HAP-1 (cell line): ENCODE data around the gene IGLON5.

Experiments
- DNase-seq, 2 experiments: peaks; one replicate each; pipeline ENCODE4 v3.0.0-alpha.2; 2016 to 2020; ENCODE audit warnings: low spot score in 2 of 2
- H3K27me3 ChIP-seq: fragments of 250-450 bp; sonication (Bioruptor Pico); 2 replicates; pipeline ENCODE4 v1.5.1; 2020; ENCODE audit warnings: low read depth, mild to moderate bottlenecking, moderate library complexity
- H3K36me3 ChIP-seq: fragments of 250-450 bp; sonication (Bioruptor Pico); replicated peaks from 2 replicates; pipeline ENCODE4 v1.5.1; 2020; ENCODE audit warnings: mild to moderate bottlenecking
- H3K4me1 ChIP-seq: fragments of 250-450 bp; sonication (Bioruptor Pico); 2 replicates; pipeline ENCODE4 v1.5.1; 2020; ENCODE audit warnings: mild to moderate bottlenecking
- H3K4me3 ChIP-seq: fragments of 250-450 bp; sonication (Bioruptor Pico); 2 replicates; pipeline ENCODE4 v1.5.1; 2020; ENCODE audit warnings: mild to moderate bottlenecking, moderate library complexity
- H3K9me3 ChIP-seq: fragments of 250-450 bp; sonication (Bioruptor Pico); 2 replicates; pipeline ENCODE4 v1.5.1; 2020; ENCODE audit warnings: mild to moderate bottlenecking, moderate library complexity
- in situ Hi-C: fragments of 300-500 bp; cut with MboI; formaldehyde crosslinking; loops from 3 replicates; pipeline ENCODE4 v1.14.3; 2020; ENCODE audit warnings: low sequenced_read_pairs, inconsistent platforms, mixed read lengths

The IGLON5 gene

GRCh38 chr19:51295382-51296126 lies 15.9 kb upstream of the IGLON5 start:
- in situ Hi-C loops, result no loop called here
- no peak for DNase-seq
- no peaks in the 10 kb centered on the region for H3K4me1 ChIP-seq
- H3K36me3 ChIP-seq, result no peaks in the 10 kb centered on the region
- no peaks in the 10 kb centered on the region for H3K27me3 ChIP-seq
- H3K9me3 ChIP-seq, result no peaks in the 10 kb centered on the region
- no peak overlapping the region for H3K4me3 ChIP-seq

GRCh38 chr19:51296336-51297093 lies 14.9 kb upstream of the IGLON5 start:
- no peaks in the 10 kb centered on the region for H3K4me1 ChIP-seq

GRCh38 chr19:51297406-51297805 lies 14.0 kb upstream of the IGLON5 start:
- no peak for DNase-seq
- Histone ChIP-seq H3K36me3 (no peaks in the 10 kb centered on the region), H3K4me1 (no peaks in the 10 kb centered on the region), H3K27me3 (no peaks in the 10 kb centered on the region), H3K4me3 (no peak overlapping the region), H3K9me3 (no peaks in the 10 kb centered on the region)
- in situ Hi-C loops, result no loop called here

More at GRCh38 chr19:51296336-51297093, 14.9 kb upstream of the IGLON5 start:
- Histone ChIP-seq H3K27me3 (no peaks in the 10 kb centered on the region), H3K9me3 (no peaks in the 10 kb centered on the region), H3K36me3 (no peaks in the 10 kb centered on the region), H3K4me3 (no peak overlapping the region)
- in situ Hi-C loops, result no loop called here
- no peak for DNase-seq

GRCh38 chr19:51301266-51301665 lies 10.2 kb upstream of the IGLON5 start:
- Histone ChIP-seq H3K9me3 (no peaks in the 10 kb centered on the region), H3K27me3 (no peaks in the 10 kb centered on the region), H3K4me1 (no peaks in the 10 kb centered on the region), H3K36me3 (no peaks in the 10 kb centered on the region), H3K4me3 (no peak overlapping the region)
- in situ Hi-C loops, result no loop called here
- no peak for DNase-seq

GRCh38 chr19:51305479-51305878 lies 6.0 kb upstream of the IGLON5 start:
- in situ Hi-C loops, result no loop called here
- no peaks in the 10 kb centered on the region for H3K27me3 ChIP-seq
- no peak overlapping the region for H3K4me3 ChIP-seq
- H3K4me1 ChIP-seq, result no peaks in the 10 kb centered on the region
- DNase-seq, result no peak
- H3K36me3 ChIP-seq, result no peaks in the 10 kb centered on the region
- no peaks in the 10 kb centered on the region for H3K9me3 ChIP-seq

GRCh38 chr19:51316688-51317087 lies 5.2 kb downstream of the IGLON5 start:
- no peaks in the 10 kb centered on the region for H3K9me3 ChIP-seq
- no peaks in the 10 kb centered on the region for H3K4me1 ChIP-seq
- H3K36me3 ChIP-seq, result no peaks in the 10 kb centered on the region
- no peaks in the 10 kb centered on the region for H3K27me3 ChIP-seq
- no peak for DNase-seq
- H3K4me3 ChIP-seq, result no peak overlapping the region
- in situ Hi-C loops, result no loop called here

- H3K4me3 ChIP-seq, result no peak overlapping the region
- no peaks in the 10 kb centered on the region for H3K27me3 ChIP-seq
- no peak for DNase-seq
- no peaks in the 10 kb centered on the region for H3K9me3 ChIP-seq
- no peaks in the 10 kb centered on the region for H3K4me1 ChIP-seq
- in situ Hi-C loops, result no loop called here
- no peaks in the 10 kb centered on the region for H3K36me3 ChIP-seq
These were observed 5.9 kb downstream of the IGLON5 start for GRCh38 chr19:51317376-51317775.

- H3K9me3 ChIP-seq, result no peaks in the 10 kb centered on the region
- no peaks in the 10 kb centered on the region for H3K27me3 ChIP-seq
- no peaks in the 10 kb centered on the region for H3K4me1 ChIP-seq
- in situ Hi-C loops, result no loop called here
- H3K4me3 ChIP-seq, result no peak overlapping the region
- no peak for DNase-seq
- H3K36me3 ChIP-seq, result no peaks in the 10 kb centered on the region
These were observed 6.5 kb downstream of the IGLON5 start for GRCh38 chr19:51317968-51318367.

- in situ Hi-C loops, result no loop called here
- peaks cover 6% of the 10 kb centered on the region for H3K27me3 ChIP-seq
- no peaks in the 10 kb centered on the region for H3K4me1 ChIP-seq
- H3K9me3 ChIP-seq, result no peaks in the 10 kb centered on the region
- H3K36me3 ChIP-seq, result no peaks in the 10 kb centered on the region
- no peak for DNase-seq
- H3K4me3 ChIP-seq, result no peak overlapping the region
These were observed 7.5 kb downstream of the IGLON5 start for GRCh38 chr19:51318687-51319648.

- H3K9me3 ChIP-seq, result no peaks in the 10 kb centered on the region
- in situ Hi-C loops, result no loop called here
- H3K27me3 ChIP-seq, result peaks cover 9% of the 10 kb centered on the region
- DNase-seq, result no peak
- no peaks in the 10 kb centered on the region for H3K4me1 ChIP-seq
- H3K36me3 ChIP-seq, result no peaks in the 10 kb centered on the region
- H3K4me3 ChIP-seq, result no peak overlapping the region
These were observed 8.3 kb downstream of the IGLON5 start for GRCh38 chr19:51319649-51320279.

- in situ Hi-C loops, result no loop called here
- no peaks in the 10 kb centered on the region for H3K9me3 ChIP-seq
- H3K4me3 ChIP-seq, result no peak overlapping the region
- peaks cover 9% of the 10 kb centered on the region for H3K27me3 ChIP-seq
- H3K4me1 ChIP-seq, result no peaks in the 10 kb centered on the region
- no peak for DNase-seq
- no peaks in the 10 kb centered on the region for H3K36me3 ChIP-seq
These were observed 8.8 kb downstream of the IGLON5 start for GRCh38 chr19:51320280-51320657.

- in situ Hi-C loops, result no loop called here
- no peak for DNase-seq
- H3K27me3 ChIP-seq, result peaks cover 16% of the 10 kb centered on the region
- H3K4me3 ChIP-seq, result no peak overlapping the region
- H3K9me3 ChIP-seq, result no peaks in the 10 kb centered on the region
- H3K4me1 ChIP-seq, result no peaks in the 10 kb centered on the region
- H3K36me3 ChIP-seq, result no peaks in the 10 kb centered on the region
These were observed 10.4 kb downstream of the IGLON5 start for GRCh38 chr19:51321799-51322198.

GRCh38 chr19:51323481-51324166 lies 12.2 kb downstream of the IGLON5 start:
- Histone ChIP-seq H3K27me3 (peaks cover 16% of the 10 kb centered on the region), H3K9me3 (no peaks in the 10 kb centered on the region), H3K36me3 (no peaks in the 10 kb centered on the region), H3K4me1 (no peaks in the 10 kb centered on the region), H3K4me3 (no peak overlapping the region)
- no peak for DNase-seq
- in situ Hi-C loops, result no loop called here
